Hypothalamus (tissue), 51 donors: ENCODE data around the gene GKAP1.
"Not testable (repeated sequence)": the region's sequence is repeated elsewhere in the genome, so short reads cannot be mapped to it uniquely, and the experiment has no call there.

Experiments used
- DNase-seq, 51 donors: peaks; one replicate each; lab custom pipeline; 2025; lab: John Stamatoyannopoulos, UW

GKAP1 gene

DNA sequence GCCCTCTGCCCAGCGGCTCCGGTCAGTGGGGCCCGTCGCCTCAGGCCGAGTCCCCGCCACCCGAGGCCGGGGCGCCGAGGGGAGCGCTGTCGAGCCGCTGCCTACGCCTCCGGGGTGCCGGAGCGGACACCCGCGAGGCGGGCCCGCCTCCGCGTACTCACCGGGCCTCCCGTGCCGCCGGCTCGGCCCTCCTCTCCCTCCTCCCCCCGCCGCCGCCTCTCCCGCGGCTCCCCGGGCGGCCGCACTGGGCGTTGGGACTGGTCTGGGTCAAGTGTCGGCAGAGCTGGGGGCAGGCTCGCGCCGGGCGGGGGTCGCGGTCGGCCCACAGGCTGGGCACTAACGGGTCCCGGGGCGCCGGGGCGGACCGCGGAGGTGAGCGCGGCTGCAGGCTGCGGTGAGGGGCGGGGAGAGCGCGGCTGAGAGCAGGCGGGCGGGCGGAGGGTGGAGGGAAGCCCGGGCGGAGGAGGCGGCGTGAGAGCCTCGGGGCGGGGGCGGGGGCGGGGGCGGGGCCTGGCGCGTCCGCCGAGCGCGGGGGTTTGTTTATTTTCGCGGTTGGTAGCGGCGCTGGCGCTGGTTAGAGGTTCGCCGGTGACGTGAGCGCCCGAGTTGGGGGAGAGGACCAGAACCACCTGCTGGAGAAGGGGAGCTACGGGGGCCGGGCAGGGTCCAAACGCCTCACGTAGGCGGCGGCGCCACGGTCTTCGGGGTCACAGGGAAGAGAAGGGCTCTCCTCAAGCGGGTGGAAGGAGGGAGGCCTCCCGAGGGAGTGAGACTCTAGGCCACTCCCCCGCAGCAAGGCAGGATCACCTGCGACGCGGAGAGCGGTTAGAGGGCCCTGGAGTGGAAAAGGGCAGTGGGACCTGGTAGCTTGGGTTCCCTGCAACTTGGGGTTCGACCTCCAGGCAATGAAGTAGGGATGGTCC lies at the start of gene GKAP1:
TSS of gene GKAP1 (minus strand) at position 414 of the 923 bp plus-strand sequence. CDS start 11,252 bp downstream, outside the sequence.
- DNase-seq, result peak; percentile 16 to 88 (median 74)

DNA sequence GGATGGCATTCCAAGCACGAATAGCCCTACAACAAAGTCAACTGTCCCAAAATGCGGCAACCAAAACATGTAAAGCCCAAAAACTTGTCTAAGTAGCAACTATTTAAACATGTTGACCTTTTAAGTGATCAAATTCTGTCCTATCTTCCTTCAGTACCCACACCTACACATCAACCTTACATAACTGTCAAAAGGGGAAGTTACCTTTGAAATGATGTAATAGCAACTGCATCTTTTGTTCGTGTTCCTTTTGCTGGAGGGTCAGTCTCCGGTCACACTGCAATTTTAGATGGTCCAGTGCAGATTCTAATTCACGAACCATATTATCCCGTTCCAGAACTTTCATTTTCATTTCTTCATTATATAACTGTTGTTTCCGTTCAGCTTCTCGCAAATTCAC lies 32.3 kb upstream of the GKAP1 start:
- DNase-seq, result not testable (repeated sequence)

DNA sequence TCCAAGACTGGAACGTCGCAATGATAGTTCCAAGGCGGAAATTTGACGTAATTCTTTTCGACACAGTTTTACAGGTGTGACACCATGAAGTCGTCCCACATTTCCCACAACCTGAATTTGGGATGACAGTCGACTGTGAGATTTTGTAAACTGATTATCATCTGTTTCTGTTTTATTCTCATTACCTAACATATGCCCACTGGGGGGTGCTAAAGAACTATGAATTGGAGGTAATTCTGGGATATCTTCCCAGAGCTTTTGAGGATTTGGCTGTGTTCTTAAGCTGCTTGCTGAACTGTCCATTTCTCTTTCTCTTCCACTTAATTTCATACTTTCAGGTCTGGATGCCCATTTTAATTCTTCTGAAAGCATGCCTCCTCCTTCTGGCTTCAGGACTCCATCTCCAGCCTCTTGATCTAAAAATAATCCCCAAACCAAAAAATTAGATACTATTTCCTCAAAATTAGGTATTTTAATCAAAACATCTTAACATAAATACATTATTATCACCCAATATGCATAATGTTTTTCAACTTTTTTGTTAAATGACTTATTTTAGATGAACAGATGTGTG lies 19.6 kb upstream of the GKAP1 start:
- not testable (repeated sequence) for DNase-seq

DNA sequence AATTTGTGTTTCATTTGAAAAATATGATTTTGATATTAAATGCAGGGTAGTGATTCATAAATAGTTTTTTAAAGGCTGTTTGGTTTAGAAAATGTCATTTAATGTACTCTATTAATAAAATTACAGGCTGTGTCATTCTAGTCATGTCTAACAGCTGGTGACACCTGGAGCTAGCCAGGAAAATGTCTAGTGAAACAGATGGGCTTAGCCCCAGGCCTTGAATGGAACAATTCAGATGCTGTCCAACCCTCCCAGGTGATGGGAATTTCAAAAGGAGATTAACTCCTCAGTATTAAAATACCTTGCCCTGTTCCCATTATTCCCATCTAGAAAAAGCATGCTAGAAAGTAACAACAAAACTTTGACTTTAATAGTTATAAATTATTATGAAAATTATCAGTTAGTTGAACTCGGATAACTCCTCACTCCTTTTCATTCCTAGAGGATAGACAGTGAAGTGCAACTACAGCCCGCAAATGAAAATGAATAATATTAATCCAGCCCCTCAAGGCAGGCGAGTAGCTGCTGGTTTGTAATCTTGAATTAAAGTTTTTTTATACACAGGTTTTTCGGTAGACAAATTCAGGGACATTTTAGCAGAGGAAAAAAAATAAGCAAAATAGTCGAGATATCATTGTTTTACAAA lies 13.0 kb upstream of the GKAP1 start:
- DNase-seq, result not testable (repeated sequence)

DNA sequence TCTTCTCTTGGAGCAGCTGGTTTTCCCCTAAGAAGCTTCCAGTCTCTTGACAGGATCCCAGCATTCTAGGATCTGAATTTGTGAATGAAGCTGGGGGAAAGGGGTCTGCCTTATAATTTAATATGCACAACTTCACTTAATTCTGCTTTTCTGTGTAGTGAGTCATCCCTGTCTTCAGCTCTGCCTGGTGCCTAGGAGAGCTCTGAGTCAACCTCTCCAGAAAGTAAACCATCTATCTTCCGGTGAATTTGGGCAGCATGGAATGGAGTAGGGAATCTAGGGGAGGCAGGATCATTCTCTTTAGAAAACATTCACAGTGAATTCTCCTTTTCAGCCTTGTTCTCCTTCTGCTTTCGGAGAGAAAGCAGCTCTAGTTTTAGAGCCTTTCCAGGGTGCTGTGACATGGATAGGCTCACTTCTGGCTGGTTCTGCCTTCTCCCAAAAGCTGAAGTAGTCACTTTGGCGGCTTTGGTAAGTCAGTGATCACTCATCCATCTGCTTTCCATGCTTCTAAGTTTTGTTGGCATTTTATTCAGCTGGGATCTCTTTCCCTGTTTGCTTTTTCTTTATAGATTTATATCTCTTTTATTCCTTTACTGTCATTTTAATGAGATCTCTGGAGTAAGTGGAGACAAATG lies 7.5 kb upstream of the GKAP1 start:
- DNase-seq, result not testable (repeated sequence)

DNA sequence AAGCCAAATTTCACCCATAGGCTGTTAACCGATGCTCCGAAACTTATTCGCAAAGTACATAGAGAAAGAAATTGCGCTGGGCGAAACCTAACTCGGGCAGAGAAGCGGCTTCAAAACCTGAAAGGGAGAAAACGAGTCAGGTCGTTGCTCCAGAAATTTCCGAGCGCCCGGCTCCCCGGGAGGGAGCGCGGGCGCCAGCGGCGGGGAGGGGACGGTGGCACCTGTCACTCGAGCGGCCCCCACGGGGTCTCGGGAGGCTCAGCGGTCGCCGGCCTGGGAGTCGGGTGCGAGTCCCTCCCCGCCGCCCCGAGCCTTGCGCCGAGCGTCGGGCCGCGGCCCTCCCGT lies 586 bp downstream of the GKAP1 start:
- peak in 18 of 51 donors; percentile 14 to 59 (median 41) for DNase-seq

DNA sequence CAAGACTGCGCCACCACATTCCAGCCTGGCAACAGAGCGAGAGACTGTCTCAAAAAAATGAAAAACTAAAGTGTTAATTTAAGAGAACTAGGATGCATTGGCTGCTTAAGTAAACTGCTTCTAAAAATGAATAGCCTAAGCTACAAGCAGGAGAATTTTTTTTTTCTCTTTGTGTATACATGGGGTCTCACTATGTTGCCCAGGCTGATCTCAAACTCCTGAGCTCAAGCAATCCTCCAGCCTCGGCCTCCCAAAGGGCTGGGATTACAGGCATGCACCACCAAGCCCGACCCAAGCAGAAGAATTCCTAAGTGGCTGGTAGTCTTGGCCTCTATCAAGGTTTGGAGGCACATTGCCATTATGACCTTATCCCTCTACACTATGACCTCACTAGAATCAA lies 2.4 kb downstream of the GKAP1 start:
- not testable (repeated sequence) for DNase-seq

DNA sequence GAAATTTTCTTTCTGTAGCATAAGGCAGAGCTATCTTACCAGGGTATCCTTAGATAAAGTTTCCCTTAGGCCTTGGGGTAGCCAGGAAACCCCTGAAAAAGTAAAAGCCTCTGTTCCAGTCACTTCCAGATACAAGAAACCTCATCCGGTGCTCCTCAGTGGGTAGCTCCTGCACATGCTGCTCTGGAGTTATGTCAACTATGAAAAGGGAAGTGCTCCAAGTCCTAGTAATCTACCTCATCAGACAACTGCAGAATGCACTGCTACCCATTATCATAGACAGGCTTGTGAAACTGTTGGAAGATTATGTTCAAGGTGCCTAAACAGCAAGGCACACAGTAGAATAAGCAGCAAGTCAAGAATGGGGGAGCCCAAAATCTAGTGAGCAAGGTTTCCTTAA lies 8.4 kb downstream of the GKAP1 start:
- DNase-seq, result not testable (repeated sequence)

DNA sequence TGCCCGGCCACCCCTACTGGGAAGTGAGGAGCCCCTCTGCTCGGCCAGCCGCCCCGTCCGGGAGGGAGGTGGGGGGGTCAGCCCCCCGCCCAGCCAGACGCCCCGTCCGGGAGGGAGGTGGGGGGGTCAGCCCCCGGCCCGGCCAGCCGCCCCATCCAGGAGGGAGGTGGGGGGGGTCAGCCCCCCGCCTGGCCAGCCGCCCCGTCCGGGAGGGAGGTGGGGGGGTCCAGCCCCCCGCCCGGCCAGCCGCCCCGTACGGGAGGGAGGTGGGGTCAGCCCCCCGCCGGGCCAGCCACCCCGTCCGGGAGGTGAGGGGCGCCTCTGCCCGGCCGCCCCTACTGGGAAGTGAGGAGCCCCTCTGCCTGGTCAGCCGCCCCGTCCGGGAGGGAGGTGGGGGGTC lies 13.1 kb downstream of the GKAP1 start:
- DNase-seq, result not testable (repeated sequence)

DNA sequence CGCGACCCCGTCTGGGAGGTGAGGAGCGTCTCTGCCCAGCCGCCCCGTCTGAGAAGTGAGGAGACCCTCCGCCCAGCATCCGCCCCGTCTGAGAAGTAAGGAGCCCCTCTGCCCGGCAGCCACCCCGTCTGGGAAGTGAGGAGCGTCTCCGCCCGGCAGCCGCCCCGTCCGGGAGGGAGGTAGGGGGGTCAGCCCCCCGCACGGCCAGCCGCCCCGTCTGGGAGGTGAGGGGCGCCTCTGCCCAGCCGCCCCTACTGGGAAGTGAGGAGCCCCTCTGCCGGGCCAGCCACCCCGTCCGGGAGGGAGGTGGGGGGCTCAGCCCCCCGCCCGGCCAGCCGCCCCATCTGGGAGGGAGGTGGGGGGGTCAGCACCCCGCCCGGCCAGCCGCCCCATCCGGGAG lies 13.6 kb downstream of the GKAP1 start:
- DNase-seq, result not testable (repeated sequence)

DNA sequence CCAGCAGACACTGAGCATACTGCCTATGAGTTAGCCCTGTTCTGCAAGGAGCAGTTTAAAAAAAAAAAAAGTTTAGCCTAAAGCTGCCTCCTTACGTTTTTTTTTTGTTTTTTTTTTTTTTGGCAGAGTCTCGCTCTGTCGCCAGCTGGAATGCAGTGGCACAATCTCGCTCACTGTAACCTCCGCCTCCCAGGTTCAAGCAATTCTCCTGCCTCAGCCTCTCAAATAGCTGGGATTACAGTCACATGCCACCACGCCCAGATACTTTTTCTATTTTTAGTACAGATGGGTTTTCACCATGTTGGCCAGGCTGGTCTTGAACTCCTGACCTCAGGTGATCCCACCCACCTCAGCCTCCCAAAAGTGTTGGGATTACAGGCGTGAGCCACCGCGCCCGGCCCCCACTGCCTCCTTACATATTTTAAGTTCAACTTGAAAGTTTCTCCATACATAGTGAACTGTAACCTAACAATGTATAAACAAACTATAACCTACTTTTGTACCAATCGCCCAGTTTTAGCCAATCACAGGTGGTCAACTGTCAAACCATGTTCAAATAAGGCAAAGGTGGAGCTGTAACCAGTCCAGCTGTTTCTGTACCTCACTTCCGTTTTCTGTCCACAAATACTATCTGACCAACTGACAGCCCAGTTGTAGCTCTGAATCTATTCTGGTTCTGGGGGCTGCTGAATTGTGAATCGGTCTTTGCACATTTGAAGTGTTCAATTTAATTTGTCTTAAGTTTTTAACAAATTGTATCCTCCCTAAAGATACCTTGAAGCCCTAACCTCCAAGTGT lies 17.1 kb downstream of the GKAP1 start:
- DNase-seq, result no peak

DNA sequence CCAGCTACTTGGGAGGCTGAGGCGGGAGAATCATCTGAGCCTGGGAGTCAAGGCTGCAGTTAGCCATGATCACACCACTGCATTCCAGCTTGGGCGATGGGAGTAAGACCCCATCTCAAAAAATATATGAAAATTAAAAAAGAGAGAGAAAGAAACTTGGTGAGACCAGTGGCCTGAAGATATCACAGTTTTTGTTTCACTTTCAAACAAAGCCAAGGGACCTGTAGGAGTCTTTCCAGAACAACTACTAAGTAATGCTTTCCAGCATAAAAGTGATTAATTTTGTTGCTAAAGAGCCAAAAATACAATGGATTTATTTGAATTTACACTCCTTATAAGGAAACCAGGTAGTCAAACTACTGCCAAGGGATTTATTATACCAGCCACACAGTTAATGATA lies 23.5 kb downstream of the GKAP1 start:
- DNase-seq, result no peak

DNA sequence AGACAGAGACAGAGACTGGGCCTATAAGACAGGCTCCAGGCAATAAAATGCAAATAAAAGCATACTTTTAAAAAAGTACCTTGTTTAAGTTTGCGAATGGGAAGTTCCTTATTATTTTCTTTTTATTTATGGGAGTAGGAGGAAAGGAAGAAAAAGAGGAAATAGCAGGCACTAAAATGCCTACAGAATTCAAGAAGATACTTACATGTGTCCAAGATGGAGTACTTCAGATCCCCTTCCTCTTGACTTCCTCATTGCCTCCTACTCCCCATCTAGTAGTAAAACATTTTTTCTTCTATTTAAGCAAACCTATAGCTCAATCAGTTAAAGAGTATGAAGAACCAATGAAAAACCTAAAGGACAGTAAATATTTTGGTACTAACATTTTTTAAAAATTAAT lies 24.8 kb downstream of the GKAP1 start:
- no peak for DNase-seq

DNA sequence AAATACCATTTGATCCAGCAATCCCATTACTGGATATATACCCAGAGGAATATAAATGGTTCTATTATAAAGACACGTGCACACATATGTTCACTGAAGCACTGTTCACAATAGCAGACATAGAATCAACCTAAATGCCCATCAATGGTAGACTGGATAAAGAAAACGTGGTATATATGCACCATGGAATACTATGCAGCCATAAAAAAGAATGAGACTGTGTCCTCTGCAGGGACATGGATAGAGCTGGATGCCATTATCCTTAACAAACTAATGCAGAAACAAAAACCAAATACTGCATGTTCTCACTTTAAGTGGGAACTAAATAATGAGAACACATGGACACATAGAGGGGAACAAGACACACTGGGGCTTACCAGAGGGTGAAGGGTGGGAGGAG lies 39.4 kb downstream of the GKAP1 start:
- DNase-seq, result no peak

DNA sequence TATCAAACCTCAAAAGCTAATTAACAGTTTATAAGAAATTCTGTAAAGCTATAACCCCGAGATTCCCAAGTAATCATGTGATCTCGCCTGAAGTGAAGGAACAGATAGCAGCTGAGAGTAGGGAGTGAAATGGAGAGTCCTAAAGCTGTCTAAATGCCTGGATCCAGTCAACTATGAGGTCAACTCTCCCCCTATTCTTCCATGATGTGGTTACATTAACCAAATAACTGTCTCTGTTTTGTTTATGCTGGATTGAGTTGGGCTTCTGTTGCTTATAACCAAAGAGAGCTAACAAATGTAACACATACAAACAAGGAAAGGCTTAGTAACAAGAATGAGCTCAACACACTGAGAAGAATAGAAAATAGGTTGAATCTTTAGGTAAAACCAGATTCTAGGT lies 41.6 kb downstream of the GKAP1 start:
- DNase-seq, result no peak

DNA sequence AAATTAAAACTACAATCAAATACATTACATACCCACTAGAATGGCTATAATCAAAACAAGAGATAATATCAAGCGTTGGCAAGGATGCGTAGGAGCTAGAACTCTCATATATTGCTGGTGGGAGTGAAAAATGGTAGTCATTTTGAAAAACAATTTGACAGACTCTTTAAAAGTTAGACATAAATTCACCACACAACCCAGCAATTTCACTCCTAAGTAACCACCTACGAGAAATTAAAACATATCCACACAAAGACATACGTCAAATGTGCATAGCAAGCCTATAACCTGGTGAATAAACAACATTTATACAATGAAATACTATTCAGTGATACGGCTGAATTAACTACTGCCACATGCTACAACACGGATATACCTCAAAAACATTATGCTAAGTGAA lies 44.7 kb downstream of the GKAP1 start:
- no peak for DNase-seq

DNA sequence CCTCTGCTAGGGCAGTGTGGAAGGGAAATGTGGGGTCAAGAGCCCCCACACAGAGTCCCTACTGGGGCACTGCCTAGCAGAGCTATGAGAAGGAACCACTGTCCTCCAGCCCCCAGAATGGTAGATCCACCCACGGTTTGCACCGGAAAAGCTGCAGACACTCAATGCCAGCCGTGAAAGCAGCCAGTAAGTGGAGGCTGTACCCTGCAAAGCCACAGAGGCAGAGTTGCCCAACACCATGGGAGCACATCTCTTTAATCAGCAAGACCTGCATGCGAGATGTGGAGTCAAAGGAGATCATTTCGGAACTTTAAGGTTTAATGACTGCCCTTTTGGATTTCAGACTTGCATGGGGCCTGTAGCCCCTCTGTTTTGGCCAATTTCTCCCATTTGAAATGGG lies 52.2 kb downstream of the GKAP1 start:
- no peak for DNase-seq

DNA sequence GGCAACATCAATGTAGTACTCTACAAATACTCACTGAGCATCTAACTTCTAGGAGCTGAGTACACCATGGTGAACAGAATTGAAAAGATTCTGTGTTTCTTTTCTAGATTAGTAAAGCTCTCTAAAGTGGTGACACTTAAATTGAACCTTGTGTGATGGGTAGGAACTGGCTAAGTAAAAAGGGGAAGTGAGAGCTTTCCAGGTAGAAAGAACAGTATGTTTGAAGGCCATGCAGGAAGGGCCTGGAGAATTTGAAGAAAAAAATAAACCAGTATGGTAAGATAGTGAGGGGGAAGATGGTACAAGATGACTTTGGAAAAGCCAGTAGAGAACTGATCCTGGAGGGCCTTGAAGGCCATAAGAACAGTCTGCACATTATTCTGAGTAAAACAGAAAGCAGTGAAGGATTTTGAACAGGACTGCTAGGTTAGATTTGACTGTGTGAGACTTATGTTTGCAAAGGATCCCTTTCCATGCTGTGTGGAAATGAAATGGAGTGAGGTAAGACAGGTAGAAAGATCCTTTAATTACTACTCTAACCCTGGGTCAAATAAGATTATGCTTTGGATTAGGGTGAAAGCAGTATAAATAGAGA lies 63.1 kb downstream of the GKAP1 start:
- no peak for DNase-seq

DNA sequence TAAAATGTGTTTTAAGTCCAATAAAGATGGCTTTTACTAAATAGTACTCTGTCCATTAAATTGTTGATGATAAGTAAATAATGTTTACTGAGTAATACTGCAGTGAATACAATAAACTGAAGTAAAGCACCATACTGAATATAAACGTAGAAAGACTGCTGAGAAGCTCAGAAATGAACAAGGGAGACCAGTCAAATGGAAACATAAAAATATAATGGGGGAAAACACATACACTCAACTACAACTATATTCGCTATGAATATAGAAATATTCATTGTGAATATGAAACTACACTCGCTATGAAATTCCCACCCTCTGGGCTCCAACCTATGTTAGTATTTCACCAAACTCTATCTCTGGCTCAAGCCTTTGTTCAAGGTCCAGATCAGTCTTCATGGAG lies 67.9 kb downstream of the GKAP1 start:
- DNase-seq, result no peak

DNA sequence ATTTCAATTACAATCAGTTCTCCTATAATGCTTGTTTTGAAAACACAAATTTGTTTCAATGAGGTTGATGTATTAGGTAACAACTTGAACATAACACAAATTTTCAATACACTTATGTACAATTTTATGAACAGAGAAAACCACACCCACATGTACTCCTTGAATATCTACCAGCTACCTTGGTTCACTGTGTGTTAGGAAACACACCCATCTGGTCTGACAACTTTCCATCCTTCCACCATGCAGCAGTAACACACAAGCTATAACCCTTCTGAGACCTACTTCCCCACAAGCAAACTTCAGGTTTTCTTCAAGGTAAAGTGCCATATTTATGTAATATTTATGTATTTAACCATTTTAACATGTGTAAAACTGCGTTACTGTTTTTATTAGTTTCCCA lies 73.4 kb downstream of the GKAP1 start:
- DNase-seq, result no peak
